Stimulated activated CD4-positive, alpha-beta T cell treated with anti-CD3 and anti-CD28 coated beads, Interleukin-1b, Interleukin-23, amount 100 ng/mL, for 24 hours (primary cell): ENCODE measurements around the gene TJP1.
"Not testable (repeated sequence)": the region's sequence is repeated elsewhere in the genome, so short reads cannot be mapped to it uniquely, and the experiment has no call there.

Experiments used
- DNase-seq, 4 experiments: peaks; one replicate each; pipeline ENCODE4 v3.0.0-alpha.2; 2020; ENCODE audit warnings: low read depth in 4 of 4, low spot score in 1 of 4

The TJP1 gene

DNA sequence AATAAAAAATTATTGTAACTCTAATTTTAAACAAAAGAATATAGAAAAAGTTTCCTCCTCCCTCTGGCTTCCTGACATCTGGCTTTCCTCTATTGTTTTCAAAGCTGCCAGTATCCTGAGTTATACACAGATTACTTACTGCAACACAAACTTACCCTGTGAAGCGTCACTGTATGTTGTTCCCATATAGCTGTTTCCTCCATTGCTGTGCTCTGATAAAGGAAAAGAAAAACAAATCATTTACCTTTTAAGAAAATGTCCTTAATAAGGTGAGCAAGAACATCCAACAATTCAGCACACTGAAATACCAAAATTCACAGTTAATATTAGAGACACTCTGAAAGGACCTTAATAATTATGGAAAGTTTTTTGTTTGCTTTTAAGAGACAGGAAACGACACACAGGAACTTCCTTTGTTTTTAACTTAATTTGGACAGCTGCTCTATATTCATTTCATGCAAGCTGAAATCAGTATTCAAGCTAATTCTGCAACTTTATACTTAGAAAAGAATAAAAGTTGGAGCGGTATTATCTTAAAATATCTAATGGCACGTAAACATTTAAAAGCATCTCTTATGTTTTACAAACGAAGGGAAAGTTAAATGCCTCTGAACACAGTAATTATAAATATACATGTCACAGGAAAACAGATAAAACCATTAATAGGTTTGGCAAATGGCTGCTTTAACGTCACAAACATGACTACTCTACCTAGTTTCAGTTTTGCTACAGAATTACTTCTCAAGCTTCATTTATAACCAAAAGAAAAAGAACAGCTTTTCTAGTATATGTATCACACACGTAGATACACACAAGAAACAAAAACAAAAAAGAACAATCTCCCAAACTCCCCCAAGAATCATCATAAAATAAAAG is 21.5 kb downstream of the TJP1 start:
- DNase-seq = no peak

- DNase-seq = no peak
These were observed 22.4 kb downstream of the TJP1 start for GRCh38 chr15:29799859-29800258.

GRCh38 chr15:29795610-29796009 is 26.7 kb downstream of the TJP1 start:
- DNase-seq = no peak

DNA sequence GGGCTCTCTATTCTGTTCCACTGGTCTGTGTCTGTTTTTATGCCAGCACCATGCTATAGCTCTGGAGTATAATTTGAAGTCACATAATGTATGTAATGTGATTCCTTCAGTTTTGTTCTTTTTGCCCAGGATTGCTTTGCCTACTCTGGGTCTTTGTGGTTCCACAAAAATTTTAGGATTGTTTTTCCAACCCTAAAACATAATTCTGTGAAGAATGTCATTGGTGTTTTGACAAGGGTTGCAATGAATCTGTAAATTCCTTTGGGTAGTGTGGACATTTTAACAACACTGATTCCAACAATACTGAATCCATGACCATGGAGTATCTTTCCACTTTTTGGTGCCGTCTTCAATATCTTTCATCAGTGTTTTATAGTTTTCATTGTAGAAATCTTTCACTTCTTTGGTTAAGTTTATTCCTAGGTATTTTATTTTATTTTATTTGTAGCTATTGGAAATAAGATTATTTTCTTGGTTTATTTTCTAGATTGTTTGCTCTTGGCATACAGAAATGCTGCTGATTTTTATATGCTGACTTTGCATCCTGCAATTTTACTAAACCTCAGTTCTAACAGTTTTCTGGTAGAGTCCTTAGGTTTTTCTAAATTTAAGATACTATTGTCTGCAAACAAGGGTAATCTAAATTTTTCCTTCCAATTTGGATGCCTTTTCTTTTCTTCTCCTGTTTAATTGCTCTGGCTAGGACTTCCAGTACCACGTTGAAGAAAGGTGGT is 29.7 kb downstream of the TJP1 start:
- DNase-seq = no peak

GRCh38 chr15:29790607-29791006 is 31.7 kb downstream of the TJP1 start:
- DNase-seq = no peak

DNA sequence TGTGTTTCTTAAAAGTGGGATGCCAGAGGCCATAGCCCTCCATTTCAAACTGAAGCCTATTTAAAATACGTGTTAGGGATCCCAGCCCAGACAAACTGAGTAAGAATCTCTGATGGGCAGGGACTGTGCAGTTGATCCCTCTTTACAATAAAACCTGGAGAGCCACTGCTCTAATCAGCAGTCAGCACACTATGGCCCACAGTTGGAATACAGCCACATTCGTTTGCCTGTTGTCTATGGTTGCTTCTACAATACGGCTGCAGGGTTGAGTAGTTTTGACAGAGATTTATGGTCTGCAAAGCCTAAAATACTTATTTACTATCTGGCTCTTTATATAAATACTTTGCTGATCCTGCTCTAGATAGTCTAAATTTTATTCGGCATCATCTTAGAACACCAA is 32.4 kb downstream of the TJP1 start:
- DNase-seq = no peak

DNA sequence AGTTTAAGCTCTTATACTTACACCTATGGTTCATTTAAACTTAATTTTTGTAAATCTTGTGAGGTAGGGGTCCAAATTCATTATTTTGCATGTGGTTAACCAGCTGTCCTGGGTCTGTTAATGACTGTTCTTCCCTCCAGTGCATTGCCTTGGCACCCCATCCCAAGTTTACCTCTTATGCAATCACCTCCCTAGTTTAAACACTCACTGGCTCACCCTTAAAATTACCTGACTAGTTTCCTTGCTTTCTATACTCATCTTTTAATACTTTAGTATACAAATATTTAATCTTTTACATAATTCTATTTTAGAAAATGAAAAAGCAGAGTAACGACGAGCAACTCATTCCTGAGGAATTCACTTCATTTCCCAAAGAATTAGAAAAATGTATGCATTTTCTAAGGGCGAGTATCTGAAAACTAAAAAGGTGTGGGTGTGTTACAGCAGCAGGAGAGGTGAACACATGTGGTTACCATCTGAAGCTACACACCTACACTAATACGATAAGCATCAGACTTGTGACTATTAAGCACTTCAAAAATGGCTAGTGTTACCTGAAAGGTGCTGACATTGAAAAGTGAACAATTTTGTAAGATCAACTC is 33.7 kb downstream of the TJP1 start:
- no peak for DNase-seq

- DNase-seq = no peak
These were observed 34.5 kb downstream of the TJP1 start for GRCh38 chr15:29787767-29788166.

- DNase-seq = no peak
These were observed 36.6 kb downstream of the TJP1 start for GRCh38 chr15:29785642-29786041.

GRCh38 chr15:29785136-29785535 is 37.1 kb downstream of the TJP1 start:
- DNase-seq = no peak

- no peak for DNase-seq
These were observed 37.9 kb downstream of the TJP1 start for GRCh38 chr15:29784413-29784812.

DNA sequence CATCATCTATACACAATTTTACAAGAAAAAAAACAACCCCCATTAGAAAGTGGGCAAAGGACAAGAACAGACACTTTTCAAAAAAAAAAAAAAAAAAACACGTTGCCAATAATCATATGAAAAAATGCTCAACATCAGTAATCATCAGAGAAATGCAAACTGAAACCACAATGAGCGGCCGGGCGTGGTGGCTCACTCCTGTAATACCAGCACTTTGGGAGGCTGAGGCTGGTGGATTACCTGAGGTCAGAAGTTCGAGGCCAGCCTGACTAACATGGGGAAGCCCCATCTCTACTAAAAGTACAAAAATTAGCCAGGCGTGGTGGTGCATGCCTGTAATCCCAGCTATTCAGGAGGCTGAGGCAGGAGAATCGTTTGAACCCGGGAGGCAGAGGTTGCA is 39.5 kb downstream of the TJP1 start:
- DNase-seq = not testable (repeated sequence)

DNA sequence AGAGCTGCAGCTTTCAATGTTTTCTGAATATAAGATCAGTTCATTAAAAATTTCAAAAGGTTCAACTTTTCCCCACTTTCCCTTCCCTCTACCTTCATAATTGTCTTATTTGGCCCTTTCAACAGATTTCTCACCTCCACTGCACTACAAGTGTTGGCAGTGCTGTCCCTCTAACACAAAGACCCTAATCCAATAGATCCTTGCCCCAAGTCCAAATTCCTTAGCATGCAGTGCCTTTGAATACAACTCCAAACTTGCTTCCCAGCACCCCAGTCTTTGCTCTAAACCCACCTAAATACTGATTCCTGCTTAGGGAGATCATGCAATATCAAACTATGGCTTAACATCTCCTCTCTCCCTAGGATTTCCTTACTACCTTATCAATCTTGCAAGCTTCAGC is 43.9 kb downstream of the TJP1 start:
- no peak for DNase-seq

GRCh38 chr15:29776859-29777258 is 45.4 kb downstream of the TJP1 start:
- no peak for DNase-seq

- DNase-seq = no peak
These were observed 47.4 kb downstream of the TJP1 start for GRCh38 chr15:29774900-29775299.

DNA sequence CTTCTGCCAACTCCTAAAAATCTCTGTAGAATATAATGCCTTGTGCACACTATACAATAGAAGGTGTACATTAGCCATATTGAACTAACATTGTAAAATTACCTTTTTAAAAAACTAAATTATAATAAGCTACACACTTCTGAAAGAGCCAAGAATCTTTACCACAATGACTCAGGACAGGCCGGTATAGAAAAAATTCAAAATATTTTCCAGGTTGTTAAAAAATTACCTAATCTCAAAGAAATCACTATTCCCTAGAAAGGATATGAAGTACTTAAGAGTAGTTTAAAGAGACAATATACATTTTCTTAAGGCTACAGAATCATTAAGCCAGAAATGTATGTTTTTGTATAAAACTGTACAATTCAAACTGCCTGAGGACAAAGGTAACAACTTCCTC is 48.5 kb downstream of the TJP1 start:
- no peak for DNase-seq

DNA sequence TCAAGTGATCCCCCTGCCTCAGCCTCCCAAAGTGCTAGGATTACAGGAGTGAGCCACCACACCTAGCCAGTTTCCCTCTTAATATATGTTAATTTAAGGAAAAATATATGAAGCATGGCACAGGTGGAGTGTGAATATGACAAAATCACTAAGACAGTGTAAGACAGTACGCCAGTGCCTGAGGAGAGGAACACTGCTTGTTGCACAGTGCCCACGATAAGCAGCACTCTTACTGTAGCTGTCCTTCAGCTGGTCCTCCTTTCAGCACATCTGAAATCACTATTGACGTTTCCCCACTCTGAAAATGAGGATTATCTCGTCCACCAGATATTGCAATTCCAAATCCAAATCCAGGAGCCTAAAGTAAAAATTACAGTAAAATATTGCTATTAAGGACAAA is 49.3 kb downstream of the TJP1 start:
- DNase-seq = no peak

GRCh38 chr15:29770796-29771195 is 51.5 kb downstream of the TJP1 start:
- no peak for DNase-seq

GRCh38 chr15:29765898-29766527 is 56.3 kb downstream of the TJP1 start:
- DNase-seq = no peak

- DNase-seq = no peak
These were observed 56.9 kb downstream of the TJP1 start for GRCh38 chr15:29765234-29765841.

- DNase-seq = no peak
These were observed 62.7 kb downstream of the TJP1 start for GRCh38 chr15:29759596-29759995.
